Neural progenitor cell (in vitro differentiated cells): ENCODE measurements around the gene BRD1. TPM values are rescaled to one million over a fixed set of nuclear protein-coding genes. Genes with fewer than 3 reads are reported as not detected.

ENCODE experiments used
- DNase-seq: peaks from one replicate; pipeline ENCODE4 v3.0.0-alpha.2; 2016; ENCODE audit warnings: low spot score
- H2AFZ ChIP-seq: fragments of 200-600 bp; sonication (generic); replicated peaks from 2 replicates; pipeline ENCODE4 v1.6.1; 2016; ENCODE audit warnings: antibody characterized with exemption
- H3F3A ChIP-seq: fragments of 200-600 bp; sonication (generic); 2 replicates; pipeline ENCODE4 v1.6.1; 2016; ENCODE audit warnings: antibody characterized with exemption, low read depth
- H3K27ac ChIP-seq: fragments of 200-600 bp; sonication (generic); 2 replicates; pipeline ENCODE4 v1.5.1; 2016; ENCODE audit warnings: mild to moderate bottlenecking
- H3K27me3 ChIP-seq: fragments of 200-600 bp; sonication (generic); 2 replicates; pipeline ENCODE4 v1.6.1; 2016; ENCODE audit warnings: mild to moderate bottlenecking, moderate library complexity
- H3K36me3 ChIP-seq: fragments of 200-600 bp; sonication (generic); 2 replicates; pipeline ENCODE4 v1.5.1; 2016
- H3K4me1 ChIP-seq: fragments of 200-600 bp; sonication (generic); 2 replicates; pipeline ENCODE4 v1.6.1; 2016; ENCODE audit warnings: mixed run types
- H3K4me2 ChIP-seq: fragments of 200-600 bp; sonication (generic); 2 replicates; pipeline ENCODE4 v1.6.1; 2016
- H3K4me3 ChIP-seq: fragments of 200-600 bp; sonication (generic); 2 replicates; pipeline ENCODE4 v1.5.1; 2016
- H3K79me2 ChIP-seq: fragments of 200-600 bp; sonication (generic); 2 replicates; pipeline ENCODE4 v1.6.1; 2016; ENCODE audit warnings: low read depth
- H3K9ac ChIP-seq: fragments of 200-600 bp; sonication (generic); 2 replicates; pipeline ENCODE4 v1.6.1; 2016
- H3K9me3 ChIP-seq: fragments of 200-600 bp; sonication (generic); 2 replicates; pipeline ENCODE4 v1.5.1; 2016; ENCODE audit warnings: low read depth
- H4K20me1 ChIP-seq: fragments of 200-600 bp; sonication (generic); 2 replicates; pipeline ENCODE4 v1.6.1; 2016; ENCODE audit warnings: low read depth
- H3K27ac Mint-ChIP-seq: 3 replicates; pipeline ENCODE4 v1.8.0; 2021; ENCODE audit warnings: mixed read lengths
- H3K27me3 Mint-ChIP-seq: 2 replicates; pipeline ENCODE4 v1.8.0; 2022; ENCODE audit warnings: low read depth, mild to moderate bottlenecking, inconsistent platforms, moderate library complexity, mixed read lengths; ENCODE audit not compliant: insufficient read depth
- H3K36me3 Mint-ChIP-seq: 3 replicates; pipeline ENCODE4 v1.8.0; 2021; ENCODE audit warnings: mixed read lengths
- H3K4me1 Mint-ChIP-seq: 3 replicates; pipeline ENCODE4 v1.8.0; 2021; ENCODE audit warnings: mixed read lengths
- H3K4me3 Mint-ChIP-seq: 3 replicates; pipeline ENCODE4 v1.8.0; 2021; ENCODE audit warnings: mild to moderate bottlenecking, moderate library complexity, mixed read lengths
- H3K9me3 Mint-ChIP-seq: 3 replicates; pipeline ENCODE4 v1.8.0; 2020; ENCODE audit warnings: mixed read lengths
- CTCF ChIP-seq: fragments of 200-600 bp; sonication (generic); IDR thresholded peaks from 2 replicates; pipeline ENCODE4 v1.5.1; 2017; ENCODE audit warnings: antibody characterized with exemption, mild to moderate bottlenecking
- EZH2 ChIP-seq: fragments of 200-600 bp; sonication (generic); IDR thresholded peaks from 2 replicates; pipeline ENCODE4 v1.6.1; 2017; ENCODE audit warnings: antibody characterized with exemption, mild to moderate bottlenecking, moderate library complexity
- EZH2phosphoT487 ChIP-seq: fragments of 200-600 bp; sonication (generic); IDR thresholded peaks from 2 replicates; pipeline ENCODE4 v1.6.1; 2017; ENCODE audit warnings: antibody characterized with exemption
- total RNA-seq: library from RNA; depleted of rRNA; stranded (reverse); fragments of >200 nt; gene quantifications from 2 replicates; pipeline ENCODE4 v1.2.3, GENCODE V29; 2015; ENCODE audit warnings: low replicate concordance

The BRD1 gene
- total RNA-seq, 1 donor from 2014 or later, result 31.2 TPM

GRCh38 chr22:49736538-49736937, 91.1 kb downstream of the BRD1 start:
- H3K9me3 Mint-ChIP-seq, result peaks cover 30% of the 10 kb centered on the region
- Histone ChIP-seq H3K4me1 (no peaks in the 10 kb centered on the region), H3K4me2 (no peak overlapping the region), H3K9me3 (no peaks in the 10 kb centered on the region), H3K27ac (no peak overlapping the region), H3F3A (no peaks in the 10 kb centered on the region), H3K27me3 (no peaks in the 10 kb centered on the region), H3K79me2 (no peaks in the 10 kb centered on the region), H4K20me1 (no peaks in the 10 kb centered on the region), H3K4me3 (no peak overlapping the region), H2AFZ (no peak overlapping the region), H3K9ac (no peak overlapping the region), H3K36me3 (no peaks in the 10 kb centered on the region)
- H3K27me3 Mint-ChIP-seq, result peaks cover 15% of the 10 kb centered on the region
- no peaks in the 10 kb centered on the region for H3K36me3 Mint-ChIP-seq
- no peak for DNase-seq
- TF ChIP-seq EZH2 (no peak), EZH2phosphoT487 (no peak), CTCF (no peak)
- no peak overlapping the region for H3K27ac Mint-ChIP-seq
- H3K4me3 Mint-ChIP-seq, result no peak overlapping the region
- no peaks in the 10 kb centered on the region for H3K4me1 Mint-ChIP-seq

- DNase-seq, result no peak
- Mint-ChIP-seq H3K9me3 (peaks cover 30% of the 10 kb centered on the region), H3K27me3 (peaks cover 15% of the 10 kb centered on the region), H3K27ac (no peak overlapping the region), H3K4me1 (no peaks in the 10 kb centered on the region), H3K4me3 (no peak overlapping the region), H3K36me3 (no peaks in the 10 kb centered on the region)
- H3K4me2 ChIP-seq, result no peak overlapping the region
- H3K4me3 ChIP-seq, result no peak overlapping the region
- no peak overlapping the region for H2AFZ ChIP-seq
- TF ChIP-seq EZH2phosphoT487 (no peak), CTCF (no peak), EZH2 (no peak)
- no peaks in the 10 kb centered on the region for H3K79me2 ChIP-seq
- no peaks in the 10 kb centered on the region for H3K36me3 ChIP-seq
- no peak overlapping the region for H3K27ac ChIP-seq
- no peaks in the 10 kb centered on the region for H3K4me1 ChIP-seq
- no peaks in the 10 kb centered on the region for H3K9me3 ChIP-seq
- H3K9ac ChIP-seq, result no peak overlapping the region
- no peaks in the 10 kb centered on the region for H3K27me3 ChIP-seq
- no peaks in the 10 kb centered on the region for H4K20me1 ChIP-seq
- H3F3A ChIP-seq, result no peaks in the 10 kb centered on the region
Measured at GRCh38 chr22:49735901-49736421, 91.7 kb downstream of the BRD1 start.

- no peaks in the 10 kb centered on the region for H3K4me1 ChIP-seq
- Mint-ChIP-seq H3K27ac (no peak overlapping the region), H3K9me3 (peaks cover 28% of the 10 kb centered on the region), H3K4me3 (no peak overlapping the region), H3K27me3 (peaks cover 15% of the 10 kb centered on the region), H3K36me3 (no peaks in the 10 kb centered on the region), H3K4me1 (no peaks in the 10 kb centered on the region)
- H3K27me3 ChIP-seq, result no peaks in the 10 kb centered on the region
- H2AFZ ChIP-seq, result no peak overlapping the region
- H3K79me2 ChIP-seq, result no peaks in the 10 kb centered on the region
- no peaks in the 10 kb centered on the region for H4K20me1 ChIP-seq
- TF ChIP-seq EZH2phosphoT487, result no peak
- no peak for TF ChIP-seq EZH2
- no peak for TF ChIP-seq CTCF
- no peak overlapping the region for H3K9ac ChIP-seq
- H3K4me3 ChIP-seq, result no peak overlapping the region
- H3K9me3 ChIP-seq, result no peaks in the 10 kb centered on the region
- DNase-seq, result peak; percentile 88
- H3F3A ChIP-seq, result no peaks in the 10 kb centered on the region
- H3K27ac ChIP-seq, result no peak overlapping the region
- H3K4me2 ChIP-seq, result no peak overlapping the region
- no peaks in the 10 kb centered on the region for H3K36me3 ChIP-seq
Measured at GRCh38 chr22:49735411-49735900, 92.2 kb downstream of the BRD1 start.
